Skin of body (tissue), 2 donors: ENCODE data around the gene CYTL1. TPM values are rescaled to one million over a fixed set of nuclear protein-coding genes. Genes with fewer than 3 reads are reported as not detected.
A peak's percentile ranks its signal among the peaks of the same experiment; 100 is the strongest.
"Not testable (repeated sequence)": the region's sequence is repeated elsewhere in the genome, so short reads cannot be mapped to it uniquely, and the experiment has no call there.

Source experiments
- DNase-seq: peaks from one replicate; lab custom pipeline; 2025; lab: John Stamatoyannopoulos, UW
- total RNA-seq: library from RNA; depleted of rRNA; stranded (reverse); fragments of >200 nt; gene quantifications from one replicate; pipeline ENCODE4 v1.2.3, GENCODE V29; 2014

CYTL1 gene
- total RNA-seq, 1 donor from 2014 or later: 8.9 TPM

DNA sequence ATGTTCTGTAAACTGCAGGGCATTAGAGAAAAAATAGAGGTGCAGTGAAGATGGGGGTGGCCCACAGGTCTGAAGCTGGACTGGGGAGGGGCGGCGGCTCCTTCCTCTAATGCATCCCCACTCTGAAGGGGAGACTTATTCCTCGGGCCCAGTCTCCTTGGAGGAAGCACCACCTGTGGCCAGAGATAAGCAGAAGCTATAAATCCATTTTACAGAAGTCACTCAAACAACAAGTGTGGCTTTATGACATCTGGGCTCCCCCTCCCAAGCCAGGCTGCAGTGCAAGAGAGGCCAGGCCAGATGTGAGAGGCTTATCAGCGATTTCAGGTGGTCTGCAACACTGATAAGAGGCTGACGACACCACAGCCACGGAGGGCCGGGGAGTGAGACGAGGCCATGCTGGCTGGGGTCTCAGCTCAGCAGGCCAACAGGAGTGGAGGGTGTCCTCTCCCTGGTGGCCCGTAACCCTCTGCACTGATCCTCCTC is 15.8 kb downstream of the CYTL1 start:
- no peak for DNase-seq

DNA sequence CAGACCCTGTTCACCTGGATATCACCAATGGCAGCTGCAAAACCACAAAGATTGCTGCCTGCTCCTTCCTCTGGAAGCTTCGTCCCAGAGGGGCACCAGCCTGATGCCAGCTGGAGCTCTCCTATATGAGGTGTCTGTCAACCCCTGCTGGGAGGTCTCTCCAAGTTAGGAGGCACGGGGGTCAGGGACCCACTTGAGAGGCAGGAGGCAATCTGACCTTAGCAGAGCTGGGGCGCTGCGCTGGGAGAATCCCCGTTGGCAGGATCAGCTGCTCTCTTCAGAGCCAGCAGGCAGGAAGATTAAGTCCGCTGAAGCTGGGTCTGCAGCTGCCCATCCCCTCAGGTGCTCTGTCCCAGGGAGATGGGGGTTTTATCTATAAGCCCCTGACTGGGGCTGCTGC is 17.6 kb downstream of the CYTL1 start:
- not testable (repeated sequence) for DNase-seq

DNA sequence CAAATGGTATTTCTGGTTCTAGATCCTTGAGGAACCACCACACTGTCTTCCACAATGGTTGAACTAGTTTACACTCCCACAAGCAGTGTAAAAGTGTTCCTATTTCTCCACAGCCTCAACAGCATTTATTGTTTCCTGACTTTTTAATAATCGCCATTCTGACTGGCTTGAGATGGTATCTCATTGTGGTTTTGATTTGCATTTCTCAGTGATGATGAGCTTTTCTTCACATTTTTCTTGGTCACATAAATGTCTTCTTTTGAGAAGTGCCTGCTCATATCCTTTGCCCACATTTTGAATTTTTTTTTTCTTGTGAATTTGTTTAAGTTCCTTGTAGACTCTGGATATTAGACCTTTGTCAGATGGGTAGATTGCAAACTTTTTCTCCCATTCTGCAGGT is 22.3 kb downstream of the CYTL1 start:
- not testable (repeated sequence) for DNase-seq

DNA sequence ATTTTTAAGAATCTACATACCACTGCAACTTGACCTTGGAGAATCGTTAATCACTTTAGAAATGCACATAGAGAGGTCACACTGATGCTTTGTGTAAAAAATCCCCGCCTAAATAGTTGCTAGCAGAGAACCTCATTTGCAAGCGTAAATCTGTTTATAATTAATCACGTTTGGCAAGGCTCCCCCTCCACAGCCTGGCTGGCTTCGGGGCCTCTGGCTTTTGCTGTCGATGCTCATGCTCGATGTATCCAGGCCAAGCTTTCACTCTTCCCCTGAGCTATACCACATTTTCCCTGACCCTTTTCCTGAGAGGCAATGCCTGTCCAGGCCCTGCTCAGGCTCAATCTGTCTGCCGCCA is 23.4 kb downstream of the CYTL1 start:
- peak; percentile 67 for DNase-seq

DNA sequence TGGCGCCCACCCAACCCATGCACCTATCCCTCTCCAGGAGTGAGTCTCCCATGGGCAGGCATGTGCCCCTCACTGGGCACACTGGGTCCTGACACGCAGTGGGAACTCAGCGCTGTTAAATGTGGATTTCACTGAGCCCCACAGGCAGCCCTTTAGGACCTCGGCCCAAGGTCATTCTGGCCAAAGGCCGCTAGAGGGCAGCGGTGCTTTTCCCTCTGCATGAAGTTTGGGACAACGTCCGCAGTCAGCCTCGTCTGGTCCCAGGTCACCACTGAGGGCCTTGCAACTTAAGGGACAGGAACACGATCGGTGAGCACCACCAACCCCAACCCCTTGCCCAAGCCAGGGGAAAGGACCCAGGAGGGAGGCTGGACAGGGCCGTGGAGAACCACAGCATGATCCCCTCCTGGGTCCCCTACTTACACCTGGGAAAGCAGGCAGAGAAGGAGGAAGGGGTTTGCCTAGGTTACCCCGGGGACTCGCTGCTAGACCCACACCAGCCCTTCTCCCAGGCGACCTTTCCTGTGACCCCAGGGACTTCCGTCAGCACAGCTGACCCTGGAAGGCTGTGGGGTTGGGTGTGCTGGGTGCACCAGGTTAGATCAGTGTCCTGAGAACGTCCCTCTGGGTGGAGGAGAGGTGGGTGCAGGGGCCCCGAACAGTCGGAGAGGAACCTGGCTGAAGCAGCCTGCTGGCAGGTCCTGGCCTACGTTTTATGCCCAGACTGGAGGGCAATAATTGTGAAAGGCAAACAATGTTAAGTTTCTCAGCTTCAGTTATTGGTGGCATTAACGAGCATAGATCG is 24.0 kb downstream of the CYTL1 start:
- peak; percentile 21 for DNase-seq

DNA sequence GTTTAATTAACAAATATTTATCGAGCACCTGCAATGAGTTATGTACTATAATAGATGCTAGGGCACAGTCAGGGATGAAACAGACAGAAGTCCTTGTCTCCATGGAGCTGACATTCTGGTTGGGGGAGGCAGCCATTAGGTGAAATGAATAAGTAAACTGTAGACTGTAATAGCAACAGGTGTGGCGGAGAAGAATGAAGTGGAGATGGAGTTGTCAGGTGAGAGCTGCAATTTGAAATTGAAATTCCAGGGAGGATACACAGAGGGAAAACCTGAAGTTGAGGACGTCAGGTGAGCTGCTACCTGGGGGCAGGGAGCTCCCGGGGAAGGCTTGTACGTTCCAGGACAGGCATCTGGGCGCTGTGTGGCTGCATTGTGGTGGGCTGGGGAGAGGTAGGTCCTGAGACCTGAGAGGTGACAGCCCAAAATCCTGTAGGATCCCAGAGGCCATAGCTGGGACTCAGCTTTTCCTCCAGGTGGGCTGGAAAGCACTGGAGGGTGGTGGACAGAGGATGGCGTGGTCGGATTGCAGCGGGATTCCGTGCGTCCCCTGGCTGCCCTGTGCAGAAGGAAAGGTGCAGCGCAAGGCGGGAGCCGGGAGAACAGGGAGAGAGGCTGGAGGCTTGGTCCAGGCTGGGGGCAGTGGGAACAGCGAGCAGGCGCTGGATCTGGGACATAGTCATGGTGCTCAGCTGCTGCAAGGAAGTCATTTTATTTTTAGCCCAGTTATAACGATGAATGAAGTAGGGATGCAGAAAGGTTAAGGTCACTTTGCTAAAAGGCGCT is 24.8 kb downstream of the CYTL1 start:
- DNase-seq: no peak

DNA sequence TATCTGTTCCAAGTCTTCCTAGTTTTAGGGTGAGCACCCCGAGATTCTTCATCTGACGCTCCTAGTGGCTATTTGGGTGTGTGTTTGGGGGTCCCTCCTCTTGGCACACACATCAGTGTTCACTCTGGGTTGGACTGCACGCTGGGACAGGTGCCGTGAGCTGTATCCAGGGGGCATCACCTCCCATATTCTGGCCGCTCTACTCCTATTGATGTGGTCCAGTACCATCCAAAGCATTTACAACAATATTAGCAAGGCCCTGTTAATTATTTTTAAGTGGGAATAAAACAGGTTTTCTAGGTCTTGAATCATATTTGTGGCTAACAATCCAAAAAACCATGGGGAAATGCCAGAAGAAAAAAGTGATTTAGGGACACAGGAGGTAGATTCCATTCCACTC is 26.4 kb downstream of the CYTL1 start:
- DNase-seq: no peak

DNA sequence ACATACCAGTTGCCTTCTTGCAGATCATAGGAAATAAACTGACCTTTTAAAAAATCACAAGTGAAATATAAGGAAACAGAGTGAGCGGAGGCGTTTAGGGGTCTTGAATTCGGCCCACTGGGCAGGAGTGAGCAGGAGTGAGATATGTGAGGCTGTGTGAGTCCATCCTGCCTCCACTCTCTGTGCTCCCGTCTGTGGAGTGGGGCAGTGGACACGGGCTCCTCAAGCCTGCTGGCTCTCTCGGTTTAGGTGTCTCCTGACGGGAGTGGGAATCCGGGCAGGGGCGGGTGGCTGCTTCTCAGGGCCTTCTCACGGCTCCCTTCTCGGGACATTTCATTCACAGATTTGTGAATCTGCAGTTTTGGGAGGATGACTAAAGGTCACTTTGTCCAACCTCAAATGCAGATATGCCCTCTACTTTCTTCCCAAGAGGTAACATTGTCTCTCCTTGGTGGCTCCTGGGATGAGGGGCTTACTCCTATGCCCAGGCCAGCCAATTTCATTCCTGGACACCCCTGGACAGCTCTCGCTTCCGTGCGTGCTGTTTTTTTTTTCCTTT is 27.6 kb downstream of the CYTL1 start:
- DNase-seq: no peak

DNA sequence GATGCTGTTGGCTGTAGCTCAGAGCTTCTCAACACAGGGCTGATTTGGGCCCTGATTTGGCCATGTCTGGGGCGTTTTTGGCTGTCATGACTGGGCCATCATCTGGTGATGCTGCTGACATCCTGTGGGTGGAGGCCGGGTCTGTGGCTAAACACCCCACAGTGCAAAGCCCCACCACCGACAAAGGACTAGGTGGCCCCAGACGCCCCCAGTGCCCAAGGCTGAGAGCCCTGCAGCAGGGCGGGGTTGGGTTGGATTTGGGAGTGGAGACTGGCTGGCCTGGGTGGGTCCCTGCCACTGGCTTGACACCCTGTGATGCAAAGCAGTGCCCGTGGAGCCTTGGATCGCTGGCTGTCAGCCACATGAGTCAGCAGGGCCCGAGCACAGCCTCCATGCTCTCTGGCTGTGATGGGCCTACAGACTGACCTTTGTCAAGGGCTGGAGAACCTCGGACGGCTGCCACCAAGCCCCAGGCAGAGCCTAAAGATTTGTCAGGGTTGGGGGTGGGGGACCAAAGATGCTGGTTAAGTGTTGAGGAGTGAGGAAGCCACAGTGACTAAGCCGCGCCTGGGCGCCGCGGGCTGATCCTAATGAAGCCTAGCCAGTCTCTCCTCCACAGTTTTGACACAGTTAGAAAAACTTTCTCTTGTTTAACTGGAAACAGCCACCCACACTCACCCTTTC is 28.3 kb downstream of the CYTL1 start:
- no peak for DNase-seq

DNA sequence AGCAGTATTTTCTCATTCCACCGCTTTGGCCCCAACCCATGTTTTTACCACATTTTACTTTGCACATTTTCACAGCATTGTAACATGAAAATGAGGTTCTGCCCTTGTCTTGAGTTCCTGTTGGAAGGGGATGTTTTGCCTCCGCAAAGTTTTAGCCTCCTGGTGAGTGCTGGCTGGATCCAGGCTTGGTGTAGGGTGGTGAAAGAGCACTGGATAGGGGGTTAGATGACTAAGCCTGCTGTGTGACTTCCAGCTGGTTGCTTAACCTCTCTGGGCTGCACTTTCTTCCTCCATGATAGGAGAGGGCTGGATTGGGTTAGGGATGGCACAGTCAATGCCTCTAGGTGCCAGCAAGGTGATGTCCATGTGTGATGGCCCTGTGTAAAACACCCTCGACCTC is 28.9 kb downstream of the CYTL1 start:
- no peak for DNase-seq

DNA sequence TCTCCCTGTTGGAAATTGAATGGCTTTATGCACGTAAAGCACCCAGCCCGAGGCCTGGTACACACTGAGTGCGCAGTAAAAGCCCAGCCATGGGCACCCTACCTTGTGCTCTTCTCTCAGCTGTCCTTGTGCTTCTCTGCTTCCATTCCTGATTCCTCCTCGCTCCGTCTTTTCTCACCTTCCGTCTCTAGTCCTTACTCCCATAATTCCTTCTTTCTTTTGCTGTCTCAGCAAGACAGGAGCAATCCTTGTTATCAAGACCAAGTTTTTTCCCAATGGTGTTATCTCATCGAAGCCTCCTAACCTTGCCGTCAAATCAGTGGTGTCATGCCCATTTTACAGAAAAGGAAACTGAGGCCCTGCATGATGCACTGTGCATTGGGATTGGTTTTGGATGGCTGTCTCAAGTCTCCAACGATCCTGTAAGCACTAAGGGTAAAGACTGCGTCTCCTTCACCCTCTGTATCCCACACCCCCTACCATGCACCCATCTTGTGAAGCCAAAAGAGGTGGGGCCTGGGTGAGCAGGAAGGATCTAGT is 30.1 kb downstream of the CYTL1 start:
- no peak for DNase-seq

DNA sequence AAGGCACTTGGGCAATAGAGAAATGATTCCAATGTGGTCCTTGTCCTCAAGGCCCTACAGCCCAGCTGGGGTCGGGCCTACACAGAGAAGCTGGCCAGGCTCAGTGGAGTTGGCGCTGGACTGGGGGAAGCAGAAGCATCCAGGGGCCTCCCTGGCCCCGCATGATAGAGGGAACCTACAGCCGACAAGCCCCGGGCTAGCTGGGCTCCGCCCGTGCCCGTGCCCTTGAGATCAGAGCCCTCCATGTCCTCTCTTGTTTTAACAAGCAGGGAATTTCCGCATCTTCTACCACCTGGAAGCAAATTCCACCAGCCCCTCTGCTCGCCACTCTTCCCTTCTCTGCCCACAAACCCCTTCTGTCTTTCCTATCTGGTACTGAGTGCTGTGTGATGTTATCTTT is 31.6 kb downstream of the CYTL1 start:
- no peak for DNase-seq

DNA sequence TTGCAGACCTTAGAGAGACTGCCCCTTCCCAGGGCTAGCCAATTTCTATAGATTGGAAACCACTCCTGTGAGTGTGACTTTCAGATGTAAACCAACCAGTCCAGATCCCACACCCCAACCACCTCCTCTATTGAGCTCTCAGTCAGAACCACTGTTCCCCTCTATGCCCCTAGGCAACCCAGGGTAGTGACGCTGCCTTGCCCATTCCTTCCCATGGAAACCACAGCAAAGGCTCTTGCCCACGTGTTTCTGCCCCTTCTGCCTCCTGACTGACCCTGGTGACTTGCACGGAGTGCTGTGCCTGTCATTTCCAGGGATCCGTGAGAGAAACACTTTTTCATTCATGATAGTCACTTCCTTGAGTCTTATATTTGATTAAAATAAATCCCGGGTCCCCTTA is 32.4 kb downstream of the CYTL1 start:
- no peak for DNase-seq

DNA sequence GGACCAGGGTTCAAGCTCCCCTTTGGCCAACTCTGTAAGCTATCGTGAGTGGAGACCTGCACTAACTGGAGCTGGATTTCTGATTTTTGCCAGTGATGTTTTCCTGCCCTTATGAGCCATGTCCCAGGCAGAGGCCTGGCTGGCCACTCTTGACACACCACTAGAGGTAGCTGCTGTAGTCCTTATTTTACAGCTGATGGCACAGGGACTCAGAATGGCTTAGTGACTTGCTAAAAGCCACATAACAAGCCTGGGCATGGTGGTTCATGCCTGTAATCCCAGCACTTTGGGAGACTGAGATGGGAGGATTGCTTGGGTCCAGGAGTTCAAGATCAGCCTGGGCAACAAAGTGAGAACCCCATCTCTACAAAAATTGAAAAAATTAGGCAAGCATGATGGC is 33.4 kb downstream of the CYTL1 start:
- no peak for DNase-seq

DNA sequence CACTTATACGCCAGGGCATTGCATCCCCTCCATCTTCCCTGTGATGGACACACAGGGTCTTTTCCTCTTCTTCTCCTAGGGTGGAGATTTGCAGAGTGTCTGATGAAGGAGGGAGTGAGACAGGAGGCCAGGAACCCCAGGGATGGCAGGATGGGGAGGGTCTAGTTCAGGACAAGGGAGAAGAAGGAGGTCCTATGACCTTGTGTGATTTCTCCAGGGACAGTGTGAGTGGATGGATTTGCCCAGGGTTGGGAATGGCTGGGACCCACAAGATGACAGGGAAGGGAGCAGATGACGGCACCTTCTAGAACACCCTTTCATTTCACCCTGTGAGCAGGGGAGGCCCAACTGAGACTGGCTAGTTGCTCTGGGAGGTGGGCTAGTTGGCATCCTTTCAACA is 34.2 kb downstream of the CYTL1 start:
- DNase-seq: no peak

DNA sequence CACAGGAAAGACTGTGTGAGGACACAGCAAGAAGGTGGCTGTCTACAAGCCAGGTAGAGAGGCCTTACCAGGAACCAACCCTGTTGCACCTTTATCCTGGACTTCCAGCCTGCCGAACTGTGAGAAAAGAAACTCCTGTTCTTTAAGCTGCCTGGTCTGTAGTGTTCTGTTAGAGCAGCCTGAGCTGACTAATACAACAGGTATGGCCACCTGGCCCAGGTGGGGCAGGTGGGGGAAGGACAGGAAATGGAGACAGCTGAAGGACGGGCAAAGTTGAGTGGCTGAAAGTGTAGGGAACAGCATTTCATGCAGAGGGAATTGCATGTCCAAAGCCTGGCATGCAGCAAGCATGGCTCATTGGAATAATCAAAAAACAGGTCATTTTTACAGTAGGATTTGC is 35.1 kb downstream of the CYTL1 start:
- no peak for DNase-seq

DNA sequence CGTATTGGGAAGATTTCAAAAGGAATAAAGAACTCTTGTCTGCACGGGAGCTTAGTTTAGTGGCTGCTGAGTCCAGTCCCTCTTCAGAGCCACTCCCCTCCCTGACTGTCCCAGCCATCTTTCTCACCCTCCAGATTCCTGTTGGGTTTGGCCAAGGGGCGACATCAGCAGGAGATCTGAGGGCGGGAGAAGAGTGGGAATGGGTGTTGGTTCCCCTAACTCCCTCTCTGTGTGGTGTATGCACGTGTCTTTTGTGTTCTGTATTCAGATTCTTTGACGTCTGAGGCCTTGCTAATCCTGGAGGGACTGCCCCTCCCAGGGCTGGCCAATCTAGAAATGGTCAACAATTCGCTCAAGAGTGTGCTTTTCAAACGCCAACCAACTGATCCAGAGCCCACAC is 37.4 kb downstream of the CYTL1 start:
- no peak for DNase-seq

DNA sequence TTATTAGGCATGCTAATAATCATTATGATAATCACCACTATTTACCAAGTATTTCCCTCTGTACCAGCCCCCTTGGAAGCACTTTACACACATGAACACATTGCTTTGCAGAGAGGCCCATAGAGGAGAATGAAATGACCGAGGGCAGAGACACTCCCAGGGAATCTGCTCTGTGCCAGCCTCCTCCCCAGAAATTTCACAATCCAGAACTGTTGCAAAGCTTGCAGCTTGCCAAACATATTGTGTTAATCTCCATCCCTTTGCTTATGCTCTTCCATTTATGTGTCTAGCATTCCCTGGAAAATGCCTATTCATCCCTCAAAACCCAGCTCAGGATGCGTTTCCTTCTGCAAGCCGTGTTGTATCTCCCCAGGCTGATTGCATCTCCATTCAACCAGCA is 37.8 kb downstream of the CYTL1 start:
- DNase-seq: peak; percentile 91

DNA sequence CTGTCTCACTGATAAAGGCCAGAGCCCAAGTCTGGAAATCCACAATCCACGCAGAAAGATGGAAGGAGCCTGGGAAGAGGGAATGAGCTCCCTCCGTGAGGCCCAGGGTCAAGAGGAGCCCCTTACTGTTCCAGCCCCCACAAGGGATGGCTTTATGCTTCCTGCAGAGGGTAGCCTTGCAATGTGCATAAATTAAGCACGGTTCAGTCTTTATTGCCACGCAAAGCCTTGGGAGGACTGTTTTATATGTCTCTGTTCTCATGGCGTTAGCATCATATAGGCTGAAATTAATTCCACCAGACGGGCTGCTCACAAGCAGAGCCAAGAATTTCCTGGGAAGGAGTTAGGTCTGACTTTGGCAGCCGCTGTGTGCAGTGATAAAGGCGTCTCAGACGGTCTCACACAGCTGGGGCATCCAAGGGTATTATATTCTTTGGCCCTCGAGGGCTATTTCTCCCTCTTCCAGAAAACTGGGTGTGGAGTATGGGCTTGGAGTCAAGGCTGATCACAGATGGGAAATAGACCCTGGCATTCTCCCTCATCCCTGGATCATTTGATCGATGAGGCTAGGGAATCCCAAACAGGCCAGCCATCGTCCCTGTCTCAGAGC is 38.5 kb downstream of the CYTL1 start:
- peak; percentile 82 for DNase-seq

DNA sequence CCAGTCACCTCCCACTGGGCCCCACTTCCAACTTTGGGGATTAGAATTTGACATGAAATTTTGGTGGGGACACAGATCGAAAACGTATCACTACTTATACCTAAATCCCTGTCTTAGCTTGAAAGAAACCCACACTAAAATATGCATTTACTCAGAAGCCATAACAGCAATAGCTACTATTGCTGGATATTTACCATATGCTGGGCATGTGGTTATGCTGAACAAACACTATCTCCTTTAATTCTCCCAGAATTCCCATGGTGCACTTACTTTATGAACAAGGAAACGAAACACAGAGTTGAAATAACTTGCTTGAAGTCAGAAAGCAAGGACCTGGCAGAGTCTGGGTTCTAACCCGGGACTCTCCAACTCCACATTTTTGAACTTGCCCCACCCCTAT is 39.3 kb downstream of the CYTL1 start:
- DNase-seq: no peak

DNA sequence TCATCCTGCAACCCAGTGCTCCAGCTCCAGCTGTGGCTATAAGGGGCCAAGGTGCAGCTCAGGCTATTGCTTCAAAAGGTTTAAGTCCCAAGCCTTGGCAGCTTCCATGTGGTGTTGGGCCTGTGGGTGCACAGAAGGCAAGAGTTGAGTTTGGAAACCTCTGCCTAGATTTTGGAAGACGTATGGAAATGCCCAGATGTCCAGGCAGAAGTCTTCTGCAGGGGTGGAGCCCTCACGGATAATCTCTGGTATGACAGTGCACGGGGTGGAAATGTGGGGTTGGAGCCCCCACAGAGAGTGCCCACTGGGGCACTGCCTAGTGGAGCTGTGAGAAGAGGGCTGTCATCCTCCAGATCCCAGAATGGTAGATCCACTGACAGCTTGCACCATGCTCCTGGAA is 44.5 kb downstream of the CYTL1 start:
- DNase-seq: no peak
